Cerebellar cortex (tissue), 1 donor: ENCODE measurements around the gene DNAJC7.
"Not testable (repeated sequence)": the region's sequence is repeated elsewhere in the genome, so short reads cannot be mapped to it uniquely, and the experiment has no call there.

Source experiments
- DNase-seq: peaks from one replicate; pipeline ENCODE4 v3.0.0-alpha.2; 2015; ENCODE audit warnings: low spot score

DNAJC7 gene

DNA sequence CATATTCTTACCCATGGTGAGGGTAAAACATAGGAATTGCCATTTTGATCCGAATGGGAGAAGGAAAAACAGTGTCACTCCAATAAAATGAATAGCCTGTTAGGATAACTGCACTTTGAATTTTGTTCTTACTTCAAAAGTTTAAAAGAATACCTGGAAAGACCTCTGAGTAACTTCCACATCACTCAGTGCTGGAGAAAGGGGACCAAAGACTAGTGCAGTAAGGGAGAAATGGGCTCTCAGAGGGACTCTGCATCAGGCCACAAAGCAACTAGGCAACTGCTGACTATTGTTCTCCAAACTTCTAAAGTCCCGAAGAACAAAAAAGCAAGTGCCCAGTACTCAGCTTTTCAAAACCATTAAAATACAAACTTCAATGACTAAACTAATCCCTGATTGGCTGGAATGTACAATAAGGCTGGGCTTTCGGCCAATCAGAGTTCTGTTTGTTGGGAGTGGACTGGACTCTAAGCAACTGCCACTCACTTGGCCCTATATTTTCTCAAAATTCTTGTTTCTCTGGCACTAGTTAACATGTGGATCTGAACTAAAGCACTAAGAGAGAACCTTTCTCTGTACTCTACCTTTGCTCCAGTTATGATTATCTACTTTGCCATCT lies 6.2 kb downstream of the DNAJC7 start:
- no peak for DNase-seq

DNA sequence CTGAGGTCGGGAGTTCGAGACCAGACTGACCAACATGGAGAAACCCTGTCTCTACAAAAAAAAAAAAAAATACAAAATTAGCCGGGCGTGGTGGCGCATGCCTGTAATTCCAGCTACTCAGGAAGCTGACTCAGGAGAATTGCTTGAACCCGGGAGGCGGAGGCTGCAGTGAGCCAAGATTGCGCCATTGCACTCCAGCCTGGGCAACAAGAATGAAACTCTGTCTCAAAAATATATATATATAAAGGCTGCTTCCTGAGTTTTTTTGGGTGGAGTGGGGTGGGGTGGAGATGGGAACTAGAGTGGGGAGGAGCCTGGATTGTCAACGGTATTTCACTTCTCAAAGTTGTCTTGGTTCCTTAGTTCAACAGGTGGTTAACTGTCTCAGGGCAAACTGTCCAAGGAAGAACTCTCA lies 7.0 kb downstream of the DNAJC7 start:
- not testable (repeated sequence) for DNase-seq

DNA sequence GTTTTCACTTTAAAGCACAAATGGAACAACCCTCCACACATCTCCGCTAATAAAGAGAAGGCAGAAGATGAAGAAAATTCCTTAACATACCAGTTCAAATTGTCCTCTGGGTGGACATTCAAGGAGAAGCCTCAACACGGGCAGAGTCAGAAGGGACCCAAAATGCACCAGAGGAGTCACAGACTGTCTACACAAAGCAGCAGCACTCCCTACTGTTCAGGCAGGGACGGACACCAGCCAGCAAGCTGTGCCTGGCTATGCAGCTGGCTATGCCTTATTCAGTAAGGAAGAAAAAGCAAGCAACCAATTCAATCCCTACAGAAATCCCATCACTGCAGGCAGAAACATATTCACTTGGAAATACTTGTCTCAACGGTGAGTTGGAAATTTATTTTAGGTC lies 8.1 kb downstream of the DNAJC7 start:
- DNase-seq: peak; percentile 28

DNA sequence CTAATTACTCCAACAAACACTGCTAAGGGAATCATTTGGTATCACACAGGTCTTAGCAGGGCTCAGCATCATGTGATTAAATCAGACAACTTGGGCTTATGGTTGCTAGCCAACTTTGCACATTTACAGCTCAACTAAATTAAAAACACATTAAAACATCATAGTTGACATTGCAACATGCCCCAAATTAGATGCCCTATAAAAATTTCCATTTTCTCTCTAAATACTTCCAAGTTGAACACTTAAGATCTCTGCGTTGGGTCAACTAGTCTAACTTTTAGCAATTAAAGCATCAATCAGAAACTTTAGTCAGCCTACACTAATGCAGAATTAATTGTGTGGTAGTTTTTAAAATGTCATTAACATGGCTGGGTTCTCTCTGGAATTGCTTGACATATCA lies 12.1 kb downstream of the DNAJC7 start:
- DNase-seq: no peak

DNA sequence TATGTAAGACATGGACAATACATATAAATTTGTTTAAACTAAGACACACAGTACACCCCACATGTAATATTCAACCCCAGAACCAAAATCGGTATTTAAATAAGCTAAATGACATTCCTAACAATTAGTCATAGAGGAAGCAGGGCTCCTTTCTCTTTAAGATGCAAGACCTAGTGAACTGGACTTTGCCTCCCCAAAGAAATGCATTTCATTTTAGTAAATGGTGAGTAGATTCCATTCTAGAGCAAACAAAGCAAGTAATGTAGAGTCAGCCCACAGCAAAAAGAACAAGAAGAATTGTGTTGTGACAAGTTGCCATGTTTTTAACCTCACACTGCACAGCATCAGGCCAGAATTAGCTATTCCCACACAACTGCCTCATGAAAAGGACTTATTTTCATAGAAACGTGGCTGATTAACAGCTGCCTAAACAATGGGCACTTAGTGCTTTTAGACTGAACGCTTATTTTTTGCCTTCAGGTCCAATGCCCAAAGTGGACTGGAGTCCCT lies 14.4 kb downstream of the DNAJC7 start:
- DNase-seq: no peak

DNA sequence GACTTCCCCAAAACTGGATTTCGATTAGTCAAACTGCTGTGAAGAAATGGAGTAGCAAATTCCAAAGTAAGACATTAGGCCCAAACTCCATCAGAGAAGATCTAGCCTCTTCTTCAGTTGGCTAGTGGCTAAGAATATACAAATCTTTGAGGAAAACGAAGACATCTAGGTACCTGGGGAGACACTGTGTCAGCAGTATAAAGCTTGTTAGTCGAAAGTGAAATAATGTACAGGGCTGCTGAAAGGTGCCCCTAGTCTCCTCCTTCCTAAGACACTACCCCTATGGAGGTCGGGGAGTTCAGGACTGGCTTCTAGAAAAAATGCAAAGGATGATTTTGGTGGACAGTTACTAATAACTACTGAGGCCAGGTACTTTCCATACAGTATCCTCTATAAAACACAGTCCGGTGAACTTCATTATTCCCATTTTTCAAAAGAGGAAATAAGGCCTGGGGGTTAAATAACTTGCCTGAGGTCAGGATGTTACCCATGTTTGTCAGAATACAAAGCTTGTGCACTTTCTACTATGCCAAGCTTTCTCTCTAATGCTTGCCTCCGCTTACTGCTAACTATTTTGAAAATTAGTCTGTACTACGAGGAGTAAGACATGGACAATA lies 15.0 kb downstream of the DNAJC7 start:
- no peak for DNase-seq

DNA sequence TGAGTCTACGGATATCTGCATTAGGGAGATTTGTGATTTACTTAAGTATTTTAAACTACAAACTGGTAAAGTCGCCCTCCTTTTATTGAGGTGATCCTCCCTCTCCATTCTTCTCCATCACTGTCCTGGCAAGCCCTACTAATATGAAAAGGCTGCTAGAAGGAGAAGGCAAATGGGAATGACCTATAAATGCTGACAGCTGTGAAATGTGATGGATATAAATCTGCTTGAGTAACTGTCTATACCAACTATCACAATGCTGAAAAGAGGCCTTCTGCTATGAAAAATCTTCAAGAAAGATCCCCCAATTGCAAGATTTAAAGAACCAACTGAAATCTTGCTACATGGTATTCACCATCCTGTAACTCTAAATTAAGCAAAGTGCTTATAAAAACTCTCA lies 15.5 kb downstream of the DNAJC7 start:
- DNase-seq: no peak

DNA sequence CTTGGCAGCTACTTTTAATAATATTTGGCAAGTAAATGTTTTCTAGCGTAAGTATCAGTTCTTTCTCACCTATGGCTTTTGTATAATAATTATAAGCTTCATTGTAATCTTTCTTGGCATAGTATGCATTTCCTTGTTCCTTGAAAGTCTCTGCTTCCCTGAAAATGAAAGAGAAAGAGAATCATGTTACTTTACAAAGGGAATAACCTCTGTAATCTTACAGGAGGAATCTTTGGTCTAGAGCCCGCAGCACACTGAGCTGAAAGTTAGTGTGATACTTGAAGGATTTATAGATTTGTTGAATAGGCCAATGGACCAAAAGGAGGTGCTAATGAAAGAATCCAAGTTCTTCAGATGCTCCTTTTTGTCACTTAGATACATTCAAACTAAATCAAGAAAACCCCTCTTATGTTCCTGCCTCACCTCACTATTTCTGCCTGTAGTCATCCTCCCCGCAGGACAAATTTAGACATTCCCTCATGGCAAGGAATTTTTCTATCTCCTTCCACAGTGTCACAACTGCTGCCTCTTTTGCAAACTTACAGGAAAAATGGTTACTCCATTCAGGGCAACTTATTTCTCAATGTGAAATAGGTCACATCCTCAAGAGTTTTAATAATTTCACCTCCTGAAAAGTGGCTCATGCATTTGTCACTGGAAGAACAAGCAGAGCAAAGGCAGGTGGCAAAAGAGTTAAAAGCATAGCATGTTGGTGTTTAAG lies 16.7 kb downstream of the DNAJC7 start:
- no peak for DNase-seq

DNA sequence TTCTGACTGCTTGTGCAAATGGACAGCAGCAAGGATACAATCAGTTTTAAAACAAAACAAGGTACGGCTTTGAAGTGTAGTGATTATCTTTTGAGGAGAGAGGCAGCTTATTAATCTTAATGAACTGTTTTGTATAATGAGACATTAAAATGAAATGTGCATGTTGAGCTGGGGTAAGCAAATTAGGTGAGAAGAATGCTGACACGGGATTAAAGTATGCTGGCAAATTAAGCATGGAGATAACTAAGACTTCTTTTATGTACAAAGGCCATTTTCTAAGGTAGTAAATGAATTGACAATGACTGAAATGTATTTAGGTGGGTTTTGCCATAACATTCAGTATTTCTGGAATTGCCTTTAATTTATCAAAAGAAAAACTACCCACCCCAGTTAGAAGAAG lies 18.7 kb downstream of the DNAJC7 start:
- DNase-seq: no peak

DNA sequence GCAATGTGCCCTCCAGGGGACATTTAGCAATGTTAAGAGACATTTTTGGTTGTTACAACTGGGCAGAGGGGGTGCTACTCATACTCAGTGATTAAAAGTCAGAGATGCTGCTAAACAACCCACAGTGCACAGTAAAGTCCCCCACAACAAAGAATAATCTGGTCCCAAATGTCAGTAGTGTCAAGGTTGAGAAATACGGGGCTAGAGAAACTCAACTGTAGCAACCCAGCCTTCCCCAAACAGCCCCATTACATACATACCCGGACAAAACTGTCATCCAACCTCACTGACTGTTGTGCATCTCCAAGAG lies 20.4 kb downstream of the DNAJC7 start:
- no peak for DNase-seq

DNA sequence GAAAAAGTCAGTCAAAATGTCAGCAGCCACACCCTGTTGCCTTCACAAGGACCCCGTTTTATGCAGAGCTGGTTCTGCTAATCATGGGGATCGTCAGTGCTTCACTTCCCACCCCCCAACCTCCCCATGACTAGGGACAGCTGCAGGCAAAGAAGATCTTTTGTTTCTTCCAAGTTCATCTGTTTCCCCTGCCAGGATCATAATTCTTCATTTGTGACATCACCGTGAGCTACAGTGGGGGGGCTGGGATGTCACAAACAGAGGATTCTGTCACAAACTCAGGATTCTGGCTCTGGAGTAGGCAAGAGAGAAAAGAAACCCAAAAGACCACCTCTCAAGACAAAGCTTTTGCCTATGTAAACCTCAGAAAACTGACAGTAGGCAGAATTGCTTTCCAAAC lies 24.7 kb downstream of the DNAJC7 start:
- DNase-seq: no peak

DNA sequence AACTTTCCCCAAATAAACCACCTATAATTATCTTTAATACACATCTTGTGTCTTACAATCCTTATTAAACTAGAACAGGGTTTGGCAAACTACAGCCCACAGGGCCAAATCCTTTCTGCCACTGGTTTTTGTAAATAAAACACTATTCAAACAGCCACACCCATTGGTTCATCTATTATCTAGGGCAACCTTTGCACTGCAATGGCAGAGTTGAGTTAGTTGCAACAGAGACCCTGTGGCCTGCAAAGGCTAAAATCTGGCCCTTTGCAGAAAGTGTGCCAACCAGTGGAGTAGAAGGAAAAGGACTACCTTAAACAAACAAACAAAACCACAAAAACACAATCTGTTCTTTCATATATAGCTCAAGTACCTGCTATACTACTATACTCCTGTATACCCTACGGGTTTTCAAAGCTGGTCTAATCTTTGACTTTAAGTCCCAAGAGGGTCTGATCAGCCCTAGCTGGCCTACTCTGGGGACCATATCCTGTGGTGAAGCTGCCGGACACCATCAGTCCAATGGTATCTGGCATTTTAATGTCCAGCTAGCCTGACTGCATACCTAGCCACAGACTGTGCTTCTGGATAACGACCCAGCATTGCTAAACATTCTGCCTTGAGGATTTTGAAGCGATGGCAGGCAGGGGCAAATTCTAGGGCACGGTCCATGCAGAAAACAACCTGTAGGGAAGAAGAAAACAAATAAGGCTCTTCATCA lies 27.4 kb downstream of the DNAJC7 start:
- DNase-seq: no peak

DNA sequence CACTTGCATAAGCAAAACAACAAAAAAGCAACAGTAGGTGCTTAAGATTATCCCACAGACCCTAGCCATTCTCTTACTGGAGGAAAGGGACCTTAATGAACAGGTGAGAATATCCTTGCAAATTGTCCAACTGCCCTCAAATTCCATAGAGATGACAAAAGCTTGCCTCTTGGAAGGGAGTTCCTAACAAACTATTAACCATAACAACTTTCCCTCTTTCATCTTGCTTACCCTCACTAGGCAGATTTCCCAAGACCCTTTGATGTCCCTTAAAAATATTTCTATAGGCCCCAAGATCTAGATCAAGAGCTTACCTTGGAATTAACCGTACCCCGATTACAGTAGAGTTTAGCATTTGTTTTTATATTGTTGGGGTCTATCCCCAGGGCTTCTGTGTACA lies 28.8 kb downstream of the DNAJC7 start:
- no peak for DNase-seq

DNA sequence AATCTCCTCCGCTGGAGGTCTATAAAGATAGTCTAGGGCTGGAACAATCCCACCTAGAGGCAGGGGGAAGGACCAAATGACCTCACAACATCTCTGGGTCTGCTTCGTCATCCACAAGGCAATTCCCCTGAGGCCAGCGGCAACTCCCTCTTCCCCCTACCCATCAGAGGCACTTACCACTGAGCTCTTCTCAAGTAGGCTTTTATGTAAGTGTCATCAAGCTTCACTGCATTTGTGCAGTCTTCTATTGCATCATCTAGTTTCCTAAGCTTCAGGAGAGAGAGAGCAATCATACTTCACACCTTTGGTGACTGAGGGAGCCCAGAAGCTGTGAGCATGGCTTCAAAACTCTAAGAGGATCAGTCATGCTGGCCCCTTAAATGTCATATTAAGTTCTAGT lies 29.6 kb downstream of the DNAJC7 start:
- no peak for DNase-seq

DNA sequence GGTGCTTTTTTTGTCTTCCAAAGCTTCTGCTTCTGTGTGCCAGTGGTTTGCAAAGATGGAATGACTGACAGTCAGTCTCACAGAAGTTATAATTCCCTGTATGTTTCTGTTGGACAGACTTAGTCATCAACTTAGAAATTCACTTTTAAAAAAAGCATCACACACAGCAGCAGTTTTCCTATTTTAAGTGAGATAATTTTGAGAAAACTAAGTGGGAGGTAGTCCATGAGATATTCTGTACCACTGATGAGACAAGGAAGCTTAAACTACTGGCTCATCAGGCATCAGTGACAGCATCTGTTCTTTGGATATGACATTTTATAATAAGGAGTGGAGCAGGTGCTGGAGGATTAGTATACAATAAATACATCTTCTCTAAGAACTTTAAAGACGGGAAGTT lies 30.6 kb downstream of the DNAJC7 start:
- no peak for DNase-seq

DNA sequence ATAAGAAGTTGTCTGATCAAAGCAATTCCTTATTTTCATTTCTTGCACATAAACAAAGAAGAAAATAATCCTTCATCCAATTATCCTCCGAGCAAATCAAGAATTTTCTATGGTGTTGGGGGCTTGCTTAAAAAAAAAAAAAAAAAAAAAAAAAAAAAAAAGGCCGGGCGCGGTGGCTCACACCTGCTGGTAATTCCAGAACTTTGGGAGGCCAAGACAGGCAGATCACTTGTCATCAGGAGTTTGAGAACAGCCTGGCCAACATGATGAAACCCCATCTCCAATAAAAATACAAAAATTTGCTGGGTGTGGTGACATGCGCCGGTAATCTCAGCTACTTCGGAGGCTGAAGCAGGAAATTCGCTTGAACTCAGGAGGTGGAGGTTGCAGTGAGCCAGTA lies 31.3 kb downstream of the DNAJC7 start:
- DNase-seq: no peak

DNA sequence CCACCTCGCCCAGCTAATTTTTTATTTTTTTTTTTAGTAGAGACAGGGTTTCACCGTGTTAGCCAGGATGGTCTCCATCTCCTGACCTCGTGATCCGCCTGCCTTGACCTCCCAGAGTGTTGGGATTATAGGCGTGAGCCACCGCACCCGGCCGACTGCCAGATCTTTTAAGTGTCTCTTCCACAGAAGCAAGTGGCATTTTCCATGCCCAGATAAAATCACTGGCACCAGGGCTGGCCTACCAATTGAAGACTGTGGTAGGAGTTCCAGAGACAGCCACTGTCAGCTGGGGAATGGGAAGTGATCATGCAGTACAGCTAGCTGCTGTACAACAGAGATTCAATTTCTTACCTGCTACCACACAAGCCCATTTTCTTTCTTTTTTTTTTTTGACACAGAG lies 32.8 kb downstream of the DNAJC7 start:
- DNase-seq: no peak

DNA sequence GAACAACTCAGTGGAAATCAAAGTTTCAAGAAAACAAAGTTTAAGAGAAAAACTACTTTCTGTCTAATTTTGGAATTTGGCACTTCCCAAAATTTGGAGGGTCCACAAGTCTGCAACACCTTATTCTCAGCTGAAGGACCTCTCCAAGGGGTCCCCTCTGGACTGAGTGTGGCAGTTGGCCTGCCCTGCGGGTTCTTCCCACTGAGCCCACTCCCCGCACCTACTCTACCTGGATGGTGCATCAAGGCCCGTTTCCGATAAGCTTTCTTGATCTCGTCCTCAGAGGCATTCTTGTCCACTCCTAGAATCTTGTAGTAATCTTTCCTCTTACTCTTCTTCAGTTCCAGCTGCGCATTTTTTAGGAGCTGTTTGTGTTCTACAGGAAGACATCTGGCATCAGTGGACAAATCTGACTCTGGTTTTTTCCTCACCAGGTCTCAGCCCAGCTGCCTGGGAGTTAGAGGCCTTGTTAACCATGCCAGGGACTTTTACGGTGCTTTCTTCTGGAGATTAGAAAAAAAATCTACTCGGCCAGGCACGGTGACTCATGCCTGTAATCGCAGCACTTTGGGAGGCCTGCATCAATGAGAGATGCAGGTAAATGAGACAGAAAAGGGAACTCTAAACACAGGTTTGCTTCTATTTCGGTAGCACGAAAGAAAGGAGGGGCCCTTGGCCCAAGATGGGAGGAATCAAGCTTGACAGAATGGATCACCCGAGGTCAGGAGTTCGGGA lies 35.0 kb downstream of the DNAJC7 start:
- no peak for DNase-seq

DNA sequence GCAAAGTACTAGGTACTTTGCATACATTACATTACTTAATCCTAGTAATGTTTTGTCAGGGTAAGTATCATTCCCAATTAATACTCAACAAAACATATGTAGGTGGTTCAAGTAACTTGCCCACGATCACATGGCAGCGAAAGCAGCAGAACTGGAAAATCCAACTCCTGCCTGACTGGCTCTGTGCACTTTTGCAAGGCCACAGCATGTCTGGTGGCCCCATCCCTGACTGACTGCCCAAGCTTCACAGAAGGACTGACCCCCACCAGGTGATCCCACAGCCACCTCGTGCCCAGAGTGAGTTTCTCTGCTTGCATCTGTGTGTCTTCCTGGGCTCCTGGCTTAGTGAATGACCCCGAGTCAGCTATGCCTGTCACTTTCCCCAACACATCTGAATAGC lies 39.2 kb downstream of the DNAJC7 start:
- DNase-seq: no peak

DNA sequence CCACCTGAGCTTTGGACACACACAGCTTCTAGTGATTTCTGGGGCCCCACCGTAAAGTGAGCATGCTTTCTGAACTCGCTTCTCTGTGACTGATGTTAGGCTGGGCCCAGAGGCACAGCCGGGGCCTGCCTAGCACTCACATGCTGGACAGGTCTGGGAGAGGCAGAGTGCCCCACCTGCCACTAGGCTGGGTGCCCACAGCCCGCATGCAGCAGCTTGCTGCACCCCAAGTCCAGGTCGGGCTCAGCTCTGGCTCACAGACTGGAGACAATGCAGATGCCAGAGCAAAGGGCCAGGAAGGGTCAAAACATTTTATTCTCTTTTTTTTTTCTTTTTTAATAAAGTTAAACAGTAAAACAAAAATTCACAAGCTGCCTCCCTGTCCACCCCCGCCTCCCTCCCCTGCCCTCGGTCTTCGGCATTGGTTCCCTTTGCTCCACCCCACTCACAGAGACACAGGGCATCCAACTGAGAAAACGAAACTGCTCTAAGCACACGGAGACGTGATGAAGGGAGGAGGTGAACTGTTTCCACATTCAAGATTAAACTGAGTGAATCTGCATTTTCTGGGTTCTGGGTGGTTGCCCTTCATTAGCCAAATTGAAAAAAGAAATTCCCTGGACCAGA lies 41.0 kb downstream of the DNAJC7 start:
- no peak for DNase-seq
